Epidermal melanocyte (primary cell): Measurements from ENCODE around the gene WDFY4.

ENCODE experiments used
- DNase-seq: peaks from one replicate; pipeline ENCODE4 v3.0.0; 2011; ENCODE audit warnings: low spot score; ENCODE audit not compliant: insufficient read length

Gene WDFY4

DNA sequence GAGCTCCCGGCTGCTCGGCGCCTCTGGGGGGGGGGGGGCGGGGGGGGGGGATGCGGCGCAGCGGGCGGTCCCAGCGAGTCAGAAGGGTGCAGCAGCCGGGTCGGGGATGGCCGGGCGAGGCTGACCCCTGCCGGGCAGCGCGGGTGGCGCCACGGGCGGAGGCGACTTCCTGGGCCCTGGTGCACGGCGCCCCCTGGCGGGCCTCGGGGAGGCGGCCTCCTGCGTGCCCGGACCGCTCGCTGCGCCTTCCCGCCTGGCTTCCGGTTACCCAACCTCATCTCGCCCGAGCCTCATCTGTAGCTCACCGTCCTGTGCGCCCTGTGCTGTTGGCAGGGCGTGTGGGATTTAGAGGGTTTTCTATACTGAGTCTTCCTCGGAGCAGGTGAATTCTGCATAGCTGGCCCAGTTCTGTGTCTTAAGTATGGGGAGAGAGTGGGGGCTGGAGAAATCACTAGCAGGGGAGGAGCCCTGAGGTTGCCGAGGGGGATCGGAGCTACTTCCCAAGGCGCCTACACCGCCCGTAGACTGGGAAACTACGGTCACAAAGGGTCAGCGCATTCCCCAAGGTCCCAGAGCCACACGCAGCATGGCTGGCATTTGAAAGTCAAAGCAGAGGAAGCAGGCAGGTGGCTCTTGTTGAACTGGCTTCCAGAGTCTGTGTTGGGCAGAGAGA, 28.3 kb upstream of the WDFY4 start:
- peak; percentile 43 for DNase-seq

DNA sequence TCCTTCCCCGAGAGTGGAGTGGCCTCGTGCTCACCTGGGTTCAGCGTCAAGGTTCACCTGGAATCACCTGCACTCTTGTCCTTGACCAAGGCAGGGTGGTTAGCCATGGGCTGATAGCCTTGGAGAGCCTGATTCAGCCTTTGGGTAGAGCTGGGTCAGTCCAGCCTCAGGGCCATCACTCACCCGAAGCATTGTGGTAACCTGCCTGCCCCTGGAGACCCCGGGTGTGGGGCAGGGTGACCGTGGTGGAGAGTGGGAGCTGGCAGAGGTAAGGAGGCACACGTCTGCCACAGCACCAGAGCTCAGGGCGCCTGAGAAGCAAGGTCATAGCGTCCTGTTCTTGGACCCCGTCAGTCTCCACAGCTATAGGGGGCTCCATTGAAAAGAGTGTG, 27.8 kb upstream of the WDFY4 start:
- no peak for DNase-seq

DNA sequence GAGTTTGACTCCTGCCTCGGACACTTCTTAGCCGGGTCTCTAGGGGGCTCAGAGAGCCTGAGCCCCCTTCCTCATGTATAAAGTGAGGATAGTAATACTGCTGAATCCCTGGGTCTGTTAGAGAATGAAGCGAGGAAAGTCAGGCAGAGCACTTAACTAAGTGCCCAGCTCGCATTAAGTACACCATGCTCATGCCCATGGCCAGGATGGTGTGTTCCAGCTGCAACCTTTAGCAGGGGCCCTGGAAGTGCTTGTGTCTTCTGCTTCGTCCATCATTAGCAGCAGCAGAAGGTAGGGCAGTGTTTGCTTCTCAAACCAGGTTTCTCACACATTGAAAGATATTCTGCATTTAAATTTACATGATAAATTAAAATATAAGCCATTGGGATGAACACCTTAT, 27.3 kb upstream of the WDFY4 start:
- no peak for DNase-seq

DNA sequence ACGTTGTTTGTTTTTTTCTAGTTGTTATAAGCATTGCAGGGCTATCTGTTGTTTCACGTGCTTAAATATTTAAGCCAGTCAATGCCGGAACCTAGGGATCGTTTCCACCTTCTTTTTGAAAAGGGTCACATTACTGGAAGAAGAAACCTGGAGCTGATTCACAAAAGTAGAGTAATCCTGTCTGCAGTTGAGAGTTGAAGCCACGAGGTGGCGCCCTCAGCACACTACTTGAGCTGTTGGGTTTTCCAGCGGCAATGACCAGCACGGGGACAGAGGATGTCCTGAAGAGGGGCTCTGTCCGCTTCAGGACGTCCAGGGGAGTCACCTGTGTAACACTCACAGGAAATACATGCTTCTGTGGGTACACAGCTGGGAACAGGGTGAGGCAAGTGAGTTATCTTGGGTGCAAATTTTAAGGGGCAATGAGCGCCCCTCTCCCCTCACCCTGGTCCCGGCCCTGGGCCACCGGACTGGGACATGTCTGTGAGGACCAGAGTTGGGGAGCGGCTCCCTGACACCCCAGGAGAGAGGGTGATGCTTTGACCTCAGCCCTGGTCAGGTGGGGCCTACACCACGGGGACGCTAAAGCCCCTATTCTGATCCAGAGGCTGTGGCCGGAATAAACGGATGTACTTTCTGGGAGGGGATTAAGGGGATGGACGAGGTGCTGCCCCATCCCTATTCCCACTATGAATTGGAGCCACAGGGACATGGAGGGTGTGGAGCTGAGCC, 26.3 kb upstream of the WDFY4 start:
- no peak for DNase-seq

DNA sequence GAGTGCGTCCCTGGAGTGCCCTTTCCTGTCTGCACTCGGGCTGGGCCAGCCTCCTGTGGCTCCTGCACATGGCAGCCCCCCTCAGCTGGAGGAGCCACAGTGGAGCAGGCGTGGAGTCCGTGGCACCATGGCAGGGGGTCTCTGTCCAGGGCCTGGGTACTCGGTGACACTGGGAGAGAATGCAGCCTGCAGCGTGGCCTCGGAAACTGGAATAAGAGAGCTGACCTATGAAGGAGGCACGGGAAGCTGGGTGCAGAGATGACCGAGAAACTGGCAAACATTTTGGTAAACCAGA, 25.8 kb upstream of the WDFY4 start:
- no peak for DNase-seq

DNA sequence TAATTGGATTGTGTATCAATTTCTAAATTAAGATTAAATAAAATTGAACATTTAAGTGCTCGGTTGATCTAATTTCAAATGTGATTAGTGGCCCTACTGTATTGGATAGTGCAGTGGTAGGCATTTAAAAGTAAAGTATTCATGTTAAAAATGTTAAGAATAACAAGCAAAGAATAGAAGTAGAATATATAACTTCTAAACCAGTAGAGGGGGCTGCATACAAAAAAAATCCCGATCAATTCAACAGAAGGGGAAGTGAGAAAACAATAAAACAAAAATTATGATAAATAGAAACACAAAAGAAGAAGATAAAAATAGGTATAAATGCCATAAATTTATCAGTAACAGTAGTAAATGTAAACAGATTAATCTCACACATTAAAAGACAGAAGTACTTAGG, 24.9 kb upstream of the WDFY4 start:
- no peak for DNase-seq

DNA sequence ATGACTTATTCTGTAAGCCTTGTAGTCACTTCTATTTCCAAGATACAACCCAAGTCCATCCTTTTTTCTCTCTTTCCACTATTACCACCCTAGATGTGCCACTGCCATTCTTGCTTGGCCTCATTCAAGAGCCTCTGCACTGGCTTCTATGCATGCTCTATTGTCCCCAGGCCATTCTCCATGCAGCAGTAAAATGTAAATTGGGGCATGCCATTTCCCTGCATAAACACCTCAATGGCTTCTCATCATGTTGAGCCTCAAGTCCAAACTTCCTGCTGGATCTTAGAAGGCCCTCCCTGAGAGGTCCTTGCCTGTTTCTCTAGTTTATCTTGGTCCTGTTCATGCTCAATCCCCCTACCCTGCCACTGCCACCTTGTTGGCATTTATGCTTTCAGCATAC, 23.2 kb upstream of the WDFY4 start:
- DNase-seq, result no peak

DNA sequence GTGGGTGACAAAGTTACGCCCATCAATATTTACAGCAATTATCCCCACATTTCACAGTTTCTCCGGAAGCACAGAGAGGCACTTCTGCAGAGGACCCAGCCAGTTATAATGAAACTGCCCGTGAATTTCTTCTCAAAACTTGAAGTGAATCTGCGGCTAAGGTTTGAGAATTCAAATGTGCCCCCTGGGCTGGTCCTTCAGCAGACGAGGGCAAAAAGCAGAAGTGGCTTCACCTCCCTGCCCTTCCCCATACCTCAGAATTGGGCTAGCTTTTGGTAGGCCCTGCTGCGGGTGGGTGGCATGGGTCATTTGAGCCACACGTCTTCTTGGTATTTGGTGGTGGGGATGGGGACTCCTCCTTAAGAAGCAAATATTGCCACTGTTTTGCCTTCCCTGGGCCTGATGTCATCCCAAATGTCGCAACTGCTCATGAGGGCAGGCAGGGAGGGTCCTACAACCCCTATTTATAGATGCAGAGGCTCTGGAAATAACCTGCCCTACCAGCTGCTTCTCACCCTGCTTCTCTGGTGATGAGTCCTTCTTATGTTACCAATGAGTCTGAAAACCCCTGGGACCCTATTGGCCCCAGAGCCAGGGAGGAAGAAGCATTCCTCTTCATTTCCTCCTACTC, 16.6 kb upstream of the WDFY4 start:
- DNase-seq, result no peak

DNA sequence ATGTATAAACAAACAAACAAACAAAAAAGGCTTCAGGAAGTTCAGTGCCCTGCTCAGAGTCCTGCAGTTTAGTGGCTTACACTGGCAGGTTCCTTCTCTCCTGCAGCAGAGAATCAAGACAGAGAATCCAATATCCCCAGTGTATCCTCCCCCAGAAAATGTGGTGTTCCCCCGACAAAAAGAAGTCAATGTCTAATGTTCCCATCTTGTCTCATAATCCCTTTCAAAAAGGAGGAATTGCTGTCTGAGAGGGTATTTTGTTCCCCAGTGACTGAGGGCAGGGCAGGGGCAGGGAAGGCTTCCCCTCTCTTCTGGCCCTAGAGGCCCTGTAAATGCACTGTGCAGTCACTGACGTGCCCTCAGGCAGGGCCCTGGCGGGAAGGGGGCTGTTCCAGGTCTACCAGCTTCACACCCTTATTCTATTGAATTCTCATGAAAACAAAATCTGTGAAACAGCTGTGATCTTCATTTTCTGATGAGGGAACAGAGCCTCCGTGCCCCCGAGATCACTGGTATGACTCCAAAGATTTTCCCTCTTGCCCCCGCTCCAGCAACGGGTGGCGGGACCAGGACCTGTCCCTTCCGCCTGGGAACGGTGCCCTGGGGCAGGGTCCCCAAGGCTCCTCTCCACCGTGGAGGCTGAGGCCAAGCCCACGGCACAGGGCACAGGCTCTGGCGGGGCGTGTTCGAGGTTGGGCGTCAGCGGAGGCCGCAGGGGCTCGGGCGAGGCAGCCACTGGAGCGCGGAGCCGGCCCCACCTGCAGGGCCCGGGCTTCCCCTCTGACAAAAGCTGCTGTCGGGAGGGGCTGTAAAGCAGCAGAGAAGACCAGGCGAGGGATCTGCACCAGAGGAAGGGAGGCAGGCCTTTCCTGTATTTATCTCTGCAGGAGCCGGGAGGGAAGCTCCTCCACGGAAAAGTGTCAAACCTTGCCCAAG, 13.4 kb upstream of the WDFY4 start:
- DNase-seq, result no peak

DNA sequence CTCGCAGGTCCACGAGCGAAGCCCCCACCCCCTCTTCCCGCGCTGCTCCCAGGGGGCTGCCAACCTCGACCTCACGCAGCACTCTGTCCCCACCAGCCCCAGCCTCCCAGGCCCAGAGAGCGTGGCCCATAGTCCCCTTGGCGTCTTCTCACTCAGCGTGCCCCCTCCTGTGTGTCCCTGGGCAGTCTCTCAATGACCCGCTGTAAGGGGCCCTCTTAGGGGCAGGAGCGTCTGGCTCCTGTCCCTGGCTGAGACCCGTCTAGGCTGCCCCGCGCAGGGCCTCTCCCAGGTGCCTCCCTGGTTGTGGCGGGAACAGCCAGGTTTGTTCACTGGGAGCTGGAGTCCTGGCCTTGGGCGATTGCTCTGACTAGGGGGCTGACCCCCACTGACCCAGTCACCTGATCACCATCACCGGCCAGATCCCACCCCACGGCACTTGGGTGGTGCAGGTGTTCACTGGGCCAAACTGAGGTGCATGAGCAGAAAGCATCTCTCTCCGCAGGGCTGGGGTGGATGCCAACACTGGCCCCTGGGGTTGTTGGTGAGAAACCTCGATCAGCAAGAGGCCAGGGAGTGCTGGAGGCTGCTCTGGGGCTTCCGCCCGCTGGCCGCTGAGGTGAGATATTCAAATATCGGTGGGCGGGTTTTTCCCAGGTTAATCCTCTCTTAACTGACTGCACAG, 12.6 kb upstream of the WDFY4 start:
- DNase-seq, result no peak

DNA sequence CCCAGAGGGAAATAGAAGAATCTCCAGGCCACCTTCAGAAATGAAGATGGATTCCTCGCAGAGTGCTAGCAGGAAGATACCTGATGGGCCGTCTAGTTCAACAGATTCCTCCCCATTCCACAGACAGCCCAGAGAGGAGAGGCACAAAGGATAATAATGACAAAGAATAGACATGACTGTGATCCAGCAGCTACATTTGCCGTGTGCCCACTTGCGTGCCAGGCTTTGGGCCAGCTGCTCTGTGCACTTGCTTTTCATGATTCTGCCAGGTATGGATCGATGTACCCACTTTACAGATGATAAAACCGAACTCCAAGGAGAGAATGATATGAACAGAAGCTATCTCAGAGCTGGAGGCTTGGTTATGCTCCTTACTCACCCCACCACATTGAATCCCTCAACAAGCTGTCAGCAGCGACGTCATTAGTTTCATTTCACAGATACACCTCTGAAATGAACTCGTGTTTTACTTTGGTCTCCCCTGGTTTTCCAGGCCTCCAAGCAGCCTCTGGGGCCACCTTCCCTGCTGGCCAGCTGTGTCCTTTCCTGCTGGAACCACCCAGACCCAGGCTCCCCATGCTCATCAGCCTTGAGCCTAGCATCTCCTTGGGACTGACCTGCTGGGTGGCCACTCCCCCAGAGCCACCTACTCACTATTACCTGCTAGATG, 11.9 kb upstream of the WDFY4 start:
- DNase-seq, result no peak

DNA sequence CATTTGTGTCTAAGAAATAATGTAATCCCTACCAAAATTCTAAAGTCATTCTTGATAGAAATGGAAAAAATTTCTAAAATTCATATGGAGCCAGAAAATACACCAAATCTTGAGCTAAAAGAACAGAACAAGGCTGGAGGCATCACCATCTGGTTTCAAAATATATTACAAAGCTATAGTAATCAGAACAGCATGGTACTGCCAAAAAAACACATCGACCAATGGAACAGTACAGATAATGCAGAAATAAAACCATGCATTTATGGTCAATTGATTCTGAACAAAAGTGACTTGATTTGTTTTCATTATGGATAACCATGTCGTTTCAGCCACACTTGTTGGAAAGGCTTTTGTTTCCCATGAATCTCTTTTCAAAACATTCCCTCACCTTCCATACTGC, 7.0 kb upstream of the WDFY4 start:
- no peak for DNase-seq

DNA sequence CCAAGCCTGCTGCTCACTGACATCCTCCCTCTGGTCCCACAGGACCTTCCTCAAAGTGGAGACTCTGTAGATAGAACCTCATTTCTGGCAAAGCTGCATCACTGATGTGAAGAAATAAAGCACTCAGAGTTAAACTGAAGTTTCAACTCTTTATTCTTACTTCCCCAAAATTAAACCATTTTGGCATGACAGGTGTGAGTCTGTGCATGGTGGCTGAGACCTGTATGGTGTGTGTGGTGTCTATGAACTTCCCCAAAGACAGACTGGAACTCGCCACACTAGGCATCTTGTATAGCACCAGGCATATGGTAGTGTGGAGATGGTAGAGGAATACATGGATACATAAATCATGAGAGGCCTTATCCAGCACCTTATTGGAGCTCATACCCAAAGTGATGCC, 6.6 kb upstream of the WDFY4 start:
- no peak for DNase-seq

DNA sequence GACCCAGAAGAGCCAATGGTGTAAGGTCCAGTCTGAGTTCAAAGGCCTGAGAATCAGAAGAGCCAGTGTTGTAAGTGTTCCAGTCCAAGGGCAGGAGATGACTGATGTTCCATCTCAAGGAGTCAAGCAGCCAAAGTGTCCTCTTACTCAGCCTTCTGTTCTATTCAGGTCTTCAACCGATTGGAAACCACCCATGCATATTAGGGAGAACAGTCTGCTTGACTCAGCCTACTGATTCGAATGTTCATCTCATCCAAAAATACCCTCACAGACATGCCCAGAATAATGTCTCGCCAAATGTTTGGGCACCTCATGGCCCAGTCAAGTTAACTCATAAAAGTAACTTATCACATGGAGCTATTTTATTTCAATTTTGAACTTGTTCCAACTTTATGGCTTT, 2.9 kb upstream of the WDFY4 start:
- DNase-seq, result no peak

DNA sequence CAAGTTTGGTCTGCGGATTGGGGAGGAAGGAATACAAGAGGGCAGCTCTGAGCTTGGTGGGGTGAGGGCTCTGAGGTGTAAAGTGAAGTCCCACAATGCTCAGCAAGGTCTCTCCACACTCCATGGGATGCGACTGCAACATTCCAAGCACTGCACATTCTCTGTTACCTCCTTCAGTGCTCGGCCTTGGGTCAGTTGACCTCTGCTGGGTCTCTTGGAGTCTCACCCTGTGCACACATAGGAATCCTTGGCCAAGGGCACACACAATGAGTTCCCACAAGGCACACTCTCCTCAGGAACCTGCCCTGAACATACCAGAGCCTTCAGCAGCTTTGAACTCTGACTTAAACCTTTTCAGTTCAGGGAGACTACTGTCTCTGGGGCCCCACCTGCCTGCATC, 2.4 kb upstream of the WDFY4 start:
- no peak for DNase-seq

DNA sequence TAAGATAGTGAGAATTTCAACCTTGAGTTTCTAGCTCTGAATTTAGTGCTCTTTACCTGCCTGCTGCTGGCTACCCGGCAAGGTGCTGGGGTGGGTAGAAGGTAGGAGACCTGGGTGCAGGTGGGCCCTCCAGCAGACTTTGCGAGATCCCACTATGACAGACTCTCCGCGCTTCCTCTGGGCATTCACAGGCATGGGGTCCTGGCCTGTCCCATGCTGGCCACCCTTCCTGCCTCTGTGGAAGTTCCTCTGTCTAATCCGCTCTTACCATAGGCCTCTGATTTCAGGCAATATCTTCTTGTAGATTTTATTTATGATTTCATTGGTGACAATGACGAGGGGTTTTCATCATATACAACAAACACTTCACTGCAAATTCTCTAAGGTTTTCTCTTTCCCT, 1.2 kb upstream of the WDFY4 start:
- DNase-seq, result no peak

DNA sequence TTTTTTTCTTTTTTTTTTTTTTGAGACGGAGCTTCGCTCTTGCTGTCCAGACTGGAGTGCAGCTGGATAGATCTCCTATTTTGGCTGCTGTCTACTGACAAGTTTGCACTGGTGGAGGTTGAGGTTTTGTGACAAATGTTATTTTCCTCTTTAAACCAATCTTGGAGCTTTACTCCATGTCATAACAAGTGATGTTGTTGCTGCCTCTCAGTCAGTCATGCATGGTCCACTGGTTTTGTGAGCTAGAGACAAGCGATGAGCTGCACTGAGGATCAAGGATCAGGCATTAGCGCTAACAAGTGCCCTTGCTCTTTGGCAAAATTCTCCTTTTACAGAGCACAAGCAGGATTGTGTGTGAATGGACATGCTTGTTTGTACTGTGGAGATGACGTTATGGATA, 805 bp upstream of the WDFY4 start:
- no peak for DNase-seq

DNA sequence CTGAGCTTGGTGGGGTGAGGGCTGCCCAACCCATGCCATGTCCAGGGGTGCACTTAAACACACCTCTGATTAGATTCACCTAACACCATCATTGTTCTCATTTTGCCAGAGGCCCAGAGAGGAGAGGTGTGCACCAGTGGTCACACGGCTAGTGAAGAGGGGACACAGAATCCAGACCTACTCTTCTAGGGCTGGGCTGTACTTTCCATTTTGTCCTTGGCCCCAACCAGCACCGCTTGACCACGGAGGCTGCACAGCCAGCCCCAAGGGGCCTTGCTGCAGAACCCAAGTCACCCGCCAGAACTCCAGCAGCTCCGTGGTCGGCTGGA, 246 bp upstream of the WDFY4 start:
- DNase-seq, result no peak

DNA sequence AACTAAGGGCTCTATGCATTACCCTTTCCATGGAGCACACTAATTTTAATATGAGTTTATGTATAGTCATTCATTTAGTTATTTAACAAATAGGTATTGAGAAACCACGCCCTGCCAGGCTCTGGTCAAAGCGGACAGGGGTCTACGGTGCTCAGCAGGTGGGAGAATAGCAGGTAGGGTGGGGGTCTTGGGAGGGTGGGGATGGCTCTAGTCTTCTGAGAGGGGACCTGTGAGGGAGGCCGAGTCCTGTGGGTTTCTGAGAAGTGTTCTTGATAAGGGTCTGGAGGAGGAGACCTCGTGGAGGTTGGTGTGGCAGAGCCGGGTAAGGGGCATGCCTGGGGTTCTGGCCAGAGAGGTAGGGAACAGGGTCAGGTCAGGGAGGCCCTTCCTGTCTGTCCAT, 1.1 kb downstream of the WDFY4 start:
- no peak for DNase-seq

DNA sequence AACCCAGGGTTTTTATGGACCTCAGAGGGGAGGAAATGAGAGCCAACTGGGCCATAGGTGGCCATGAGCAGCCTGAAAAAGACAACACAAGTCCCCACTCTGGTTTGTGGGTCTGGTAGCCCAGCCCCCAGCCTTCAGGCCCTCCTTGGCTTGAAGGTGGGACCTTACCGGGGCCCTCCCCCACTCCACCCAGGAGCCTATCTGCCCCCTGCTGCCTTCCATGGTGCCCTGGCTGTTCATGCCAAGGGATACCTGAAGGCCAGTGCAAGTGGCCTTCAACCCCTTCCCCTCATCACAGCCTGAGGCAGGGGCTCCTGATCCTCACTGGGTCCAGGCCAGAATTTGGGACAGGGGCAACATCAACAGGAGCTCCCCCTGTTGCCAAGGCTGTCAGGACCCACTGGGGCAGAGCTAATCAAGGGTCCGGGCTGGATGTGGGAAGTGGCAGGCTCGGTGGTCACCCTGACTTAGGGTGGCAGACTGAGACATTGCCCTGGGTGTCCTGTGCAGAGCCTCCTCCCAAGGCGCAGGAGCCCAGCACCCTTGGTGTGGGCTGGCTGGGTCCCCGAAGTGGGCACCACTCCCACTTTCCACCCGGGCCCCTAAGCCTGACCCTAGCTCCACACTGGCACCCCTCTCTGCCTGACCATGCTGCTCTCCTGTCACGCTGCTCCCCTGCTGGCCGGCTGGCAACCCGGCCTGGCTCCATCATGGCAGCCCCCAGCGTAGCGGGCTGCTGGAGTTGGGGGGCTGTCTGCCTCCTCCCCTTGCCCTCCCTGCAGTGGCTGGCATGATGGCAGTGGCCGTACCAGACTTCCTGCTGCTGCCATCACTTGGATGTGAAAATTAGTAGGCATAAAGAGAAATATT, 6.4 kb downstream of the WDFY4 start:
- no peak for DNase-seq
